SH-SY5Y (cell line): ENCODE measurements around the gene PNLIPRP1.

Experiments used
- GATA2 ChIP-seq: IDR thresholded peaks from 2 replicates; pipeline ENCODE4 v1.6.1; 2011; ENCODE audit warnings: mild to moderate bottlenecking, low read depth, low read length
- GATA3 ChIP-seq: IDR thresholded peaks from 2 replicates; pipeline ENCODE4 v1.6.1; 2011; ENCODE audit warnings: low read depth, mild to moderate bottlenecking, low read length, moderate library complexity

- TF ChIP-seq GATA3 (no peak), GATA2 (no peak)
Measured at GRCh38 chr10:116656044-116656443, 65.3 kb downstream of the PNLIPRP1 start.
